Fibroblast of mammary gland (primary cell): ENCODE measurements around the gene TAF11L2.
"Not testable (repeated sequence)": the region's sequence is repeated elsewhere in the genome, so short reads cannot be mapped to it uniquely, and the experiment has no call there.

Experiments used
- DNase-seq: peaks from one replicate; pipeline ENCODE4 v3.0.0-alpha.2; 2010; ENCODE audit warnings: low read depth
- H3K4me3 ChIP-seq: 2 replicates; pipeline ENCODE4 v1.5.1; 2011; ENCODE audit warnings: low read depth, mild to moderate bottlenecking, low read length, moderate library complexity; ENCODE audit not compliant: control insufficient read depth
- CTCF ChIP-seq: conservative IDR thresholded peaks from 2 replicates; pipeline ENCODE4 v1.5.1; 2011; ENCODE audit warnings: low read depth, low read length, inconsistent platforms; ENCODE audit not compliant: control insufficient read depth, insufficient read depth

The TAF11L2 gene

GRCh38 chr5:17497931-17498330 lies at the start of gene TAF11L2:
TSS of gene TAF11L2 (plus strand) at chr5:17498231.
- DNase-seq, H3K4me3 ChIP-seq: not testable (repeated sequence)

GRCh38 chr5:17448877-17449276 lies 49.2 kb upstream of the TAF11L2 start:
- DNase-seq: peak; percentile 10
- H3K4me3 ChIP-seq: no peak overlapping the region
- no peak for TF ChIP-seq CTCF

GRCh38 chr5:17452936-17453335 lies 45.1 kb upstream of the TAF11L2 start:
- no peak for DNase-seq
- no peak for TF ChIP-seq CTCF
- H3K4me3 ChIP-seq: no peak overlapping the region

- DNase-seq: no peak
- no peak overlapping the region for H3K4me3 ChIP-seq
- no peak for TF ChIP-seq CTCF
Measured at GRCh38 chr5:17455942-17456341, 42.1 kb upstream of the TAF11L2 start.

GRCh38 chr5:17461793-17462192 lies 36.2 kb upstream of the TAF11L2 start:
- no peak for TF ChIP-seq CTCF

GRCh38 chr5:17463653-17464052 lies 34.4 kb upstream of the TAF11L2 start:
- no peak for DNase-seq
- no peak overlapping the region for H3K4me3 ChIP-seq
- no peak for TF ChIP-seq CTCF

More at GRCh38 chr5:17461793-17462192, 36.2 kb upstream of the TAF11L2 start:
- H3K4me3 ChIP-seq: no peak overlapping the region
- no peak for DNase-seq

GRCh38 chr5:17470064-17470463 lies 28.0 kb upstream of the TAF11L2 start:
- DNase-seq: no peak
- H3K4me3 ChIP-seq: no peak overlapping the region
- no peak for TF ChIP-seq CTCF

- H3K4me3 ChIP-seq, DNase-seq: not testable (repeated sequence)
Measured at GRCh38 chr5:17475064-17475463, 23.0 kb upstream of the TAF11L2 start.
